ENCODE measurements around the gene PLEKHH2. TPM values are rescaled to one million over a fixed set of nuclear protein-coding genes. Genes with fewer than 3 reads are reported as not detected.
A peak's percentile ranks its signal among the peaks of the same experiment; 100 is the strongest.
"Not testable (repeated sequence)": the region's sequence is repeated elsewhere in the genome, so short reads cannot be mapped to it uniquely, and the experiment has no call there.

The PLEKHH2 gene
- total RNA-seq, 1 experiment from 2014 or later = 0.93 TPM

DNA sequence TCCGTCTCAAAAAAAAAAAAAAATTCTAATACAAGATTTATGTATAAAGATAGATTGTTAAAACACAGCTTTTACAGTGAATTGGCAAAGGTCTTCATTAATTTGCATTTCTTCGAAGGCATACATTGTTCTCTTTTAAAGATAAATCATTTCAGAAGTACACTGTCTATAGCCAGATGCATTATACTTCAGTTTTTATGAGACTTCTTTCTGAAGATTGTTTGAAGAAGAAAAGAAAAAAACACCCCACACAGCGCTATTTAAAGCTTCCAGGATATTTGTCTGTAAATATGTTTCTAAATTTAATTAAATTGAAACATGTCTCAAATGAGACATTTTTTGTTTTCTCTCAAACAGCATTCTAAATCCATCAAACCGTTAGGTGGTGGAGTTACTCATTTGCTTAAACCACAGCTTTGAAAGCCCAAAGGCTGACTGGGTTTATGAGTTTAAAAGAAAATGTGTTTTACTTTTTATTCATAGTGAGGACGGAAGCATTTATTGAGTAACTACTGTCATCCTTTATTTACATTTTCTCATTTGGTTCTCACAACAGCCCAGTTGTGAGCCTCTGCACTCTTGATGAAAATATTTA is 81.6 kb downstream of the PLEKHH2 start:
- DNase-seq (ENCODE audit: unreplicated experiment) = no peak
- Mint-ChIP-seq H3K4me3 (ENCODE audit: unreplicated experiment) (no peak overlapping the region), H3K27me3 (ENCODE audit: insufficient read depth, unreplicated experiment) (no peaks in the 10 kb centered on the region), H3K27ac (ENCODE audit: low read depth, unreplicated experiment) (no peak overlapping the region), H3K36me3 (ENCODE audit: insufficient read depth, unreplicated experiment) (no peaks in the 10 kb centered on the region), H3K4me1 (ENCODE audit: insufficient read depth, unreplicated experiment) (peaks cover 5% of the 10 kb centered on the region), H3K9me3 (ENCODE audit: unreplicated experiment) (no peaks in the 10 kb centered on the region)
- TF ChIP-seq, protein P1, sequence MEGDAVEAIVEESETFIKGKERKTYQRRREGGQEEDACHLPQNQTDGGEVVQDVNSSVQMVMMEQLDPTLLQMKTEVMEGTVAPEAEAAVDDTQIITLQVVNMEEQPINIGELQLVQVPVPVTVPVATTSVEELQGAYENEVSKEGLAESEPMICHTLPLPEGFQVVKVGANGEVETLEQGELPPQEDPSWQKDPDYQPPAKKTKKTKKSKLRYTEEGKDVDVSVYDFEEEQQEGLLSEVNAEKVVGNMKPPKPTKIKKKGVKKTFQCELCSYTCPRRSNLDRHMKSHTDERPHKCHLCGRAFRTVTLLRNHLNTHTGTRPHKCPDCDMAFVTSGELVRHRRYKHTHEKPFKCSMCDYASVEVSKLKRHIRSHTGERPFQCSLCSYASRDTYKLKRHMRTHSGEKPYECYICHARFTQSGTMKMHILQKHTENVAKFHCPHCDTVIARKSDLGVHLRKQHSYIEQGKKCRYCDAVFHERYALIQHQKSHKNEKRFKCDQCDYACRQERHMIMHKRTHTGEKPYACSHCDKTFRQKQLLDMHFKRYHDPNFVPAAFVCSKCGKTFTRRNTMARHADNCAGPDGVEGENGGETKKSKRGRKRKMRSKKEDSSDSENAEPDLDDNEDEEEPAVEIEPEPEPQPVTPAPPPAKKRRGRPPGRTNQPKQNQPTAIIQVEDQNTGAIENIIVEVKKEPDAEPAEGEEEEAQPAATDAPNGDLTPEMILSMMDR (IDR thresholded peaks at IDR 0.05; ENCODE audit: unreplicated experiment) = no peak
- POLR2A ChIA-PET = interaction anchor here (1.0 kb wide), 1 partner anchor 28 kb away, joined by 4 read pairs; no protein-coding TSS in a partner anchor
- CTCF ChIA-PET = no interaction called here
- intact Hi-C loops (cut with micrococcal nuclease) = no loop called here
- BruUV-seq (replicated peaks) = no TSS peak

DNA sequence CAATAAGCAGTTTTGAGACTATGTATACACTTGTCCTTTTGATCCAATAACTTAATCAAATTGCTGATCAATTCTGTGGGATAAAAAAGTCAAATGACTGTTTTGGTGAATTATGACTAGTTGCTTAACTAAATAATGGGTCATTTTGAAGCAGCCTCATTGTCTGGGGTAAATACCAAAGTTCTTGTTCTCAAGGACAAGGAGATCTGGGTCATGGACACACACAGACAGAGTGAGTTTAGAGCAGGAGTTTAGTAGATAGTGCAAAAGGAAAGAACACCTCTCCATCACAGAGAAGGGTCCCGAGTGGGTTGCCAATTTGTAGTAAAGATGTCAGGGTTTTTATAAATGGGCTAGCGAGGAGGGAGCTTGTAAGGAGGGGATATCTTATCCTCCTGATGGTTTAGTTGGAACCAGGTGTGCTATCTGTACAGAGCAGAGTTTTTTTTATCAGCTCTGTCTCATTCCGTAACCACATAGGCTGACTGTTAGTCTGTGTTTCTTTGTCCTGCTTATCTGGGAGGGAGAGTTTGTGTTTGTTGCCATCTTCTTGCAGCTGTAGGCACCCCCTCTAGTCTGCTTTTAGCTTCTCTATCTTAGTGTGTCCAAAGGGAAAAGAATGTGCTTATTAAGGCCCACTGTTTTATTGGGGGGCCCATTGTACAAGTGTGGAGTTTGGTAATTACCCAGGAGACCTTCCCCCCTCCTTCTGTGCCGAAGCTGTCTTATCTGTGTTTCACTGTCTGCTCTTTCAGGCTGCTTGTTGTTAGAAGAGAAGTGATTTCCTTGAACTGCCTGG is 87.9 kb downstream of the PLEKHH2 start:
- no peaks in the 10 kb centered on the region for H3K36me3 Mint-ChIP-seq (ENCODE audit: insufficient read depth, unreplicated experiment)
- ChIA-PET POLR2A (interaction anchor here (1.0 kb wide), 1 partner anchor 23 kb away, joined by 3 read pairs; no protein-coding TSS in a partner anchor), CTCF (interaction anchor here (0.6 to 1.1 kb wide), 3 partner anchors 10 to 1770 kb away, joined by 3 to 5 read pairs (median 4); no protein-coding TSS in a partner anchor)
- no peaks in the 10 kb centered on the region for H3K27me3 Mint-ChIP-seq (ENCODE audit: insufficient read depth, unreplicated experiment)
- TF ChIP-seq, protein P1 (IDR thresholded peaks at IDR 0.05; ENCODE audit: unreplicated experiment) = no peak
- H3K4me1 Mint-ChIP-seq (ENCODE audit: insufficient read depth, unreplicated experiment) = no peaks in the 10 kb centered on the region
- H3K4me3 Mint-ChIP-seq (ENCODE audit: unreplicated experiment) = no peak overlapping the region
- DNase-seq (ENCODE audit: unreplicated experiment) = no peak
- H3K9me3 Mint-ChIP-seq (ENCODE audit: unreplicated experiment) = no peaks in the 10 kb centered on the region
- H3K27ac Mint-ChIP-seq (ENCODE audit: low read depth, unreplicated experiment) = no peak overlapping the region
- intact Hi-C loops (cut with micrococcal nuclease) = no loop called here
- no TSS peak for BruUV-seq (replicated peaks)

DNA sequence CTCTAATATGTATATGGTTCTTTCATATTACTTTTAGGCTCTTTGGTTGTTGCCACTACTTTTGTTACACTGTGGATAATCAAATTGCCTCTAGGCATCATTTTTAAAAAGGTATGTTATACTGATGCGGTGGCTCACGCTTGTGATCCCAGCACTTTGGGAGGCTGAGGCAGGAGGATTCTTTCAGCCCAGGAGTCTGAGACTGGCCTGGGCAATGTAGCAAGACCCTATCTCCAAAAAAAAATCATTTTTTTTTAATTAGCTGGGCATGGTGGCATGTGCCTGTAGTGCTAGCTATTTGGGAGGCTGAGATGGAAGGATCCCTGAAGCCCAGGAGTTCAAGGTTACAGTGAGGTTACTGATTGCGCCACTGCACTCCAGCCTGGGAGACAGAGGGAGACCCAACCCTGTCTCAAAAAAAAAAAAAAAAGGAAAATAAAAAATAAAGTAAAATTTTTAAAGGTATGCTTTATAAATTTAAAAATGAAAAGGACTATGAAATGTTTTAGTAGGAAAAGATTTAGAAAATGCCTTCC is 88.7 kb downstream of the PLEKHH2 start:
- TF ChIP-seq, protein P1 (IDR thresholded peaks at IDR 0.05; ENCODE audit: unreplicated experiment) = no peak
- ChIA-PET CTCF (interaction anchor here (0.6 to 1.1 kb wide), 3 partner anchors 11 to 1229 kb away, joined by 3 to 4 read pairs (median 3); no protein-coding TSS in a partner anchor), POLR2A (no interaction called here)
- no peak for DNase-seq (ENCODE audit: unreplicated experiment)
- Mint-ChIP-seq H3K4me3 (ENCODE audit: unreplicated experiment) (no peak overlapping the region), H3K27me3 (ENCODE audit: insufficient read depth, unreplicated experiment) (no peaks in the 10 kb centered on the region), H3K4me1 (ENCODE audit: insufficient read depth, unreplicated experiment) (no peaks in the 10 kb centered on the region), H3K36me3 (ENCODE audit: insufficient read depth, unreplicated experiment) (no peaks in the 10 kb centered on the region), H3K27ac (ENCODE audit: low read depth, unreplicated experiment) (no peak overlapping the region), H3K9me3 (ENCODE audit: unreplicated experiment) (no peaks in the 10 kb centered on the region)
- intact Hi-C loops (cut with micrococcal nuclease) = no loop called here
- BruUV-seq (replicated peaks) = no TSS peak

DNA sequence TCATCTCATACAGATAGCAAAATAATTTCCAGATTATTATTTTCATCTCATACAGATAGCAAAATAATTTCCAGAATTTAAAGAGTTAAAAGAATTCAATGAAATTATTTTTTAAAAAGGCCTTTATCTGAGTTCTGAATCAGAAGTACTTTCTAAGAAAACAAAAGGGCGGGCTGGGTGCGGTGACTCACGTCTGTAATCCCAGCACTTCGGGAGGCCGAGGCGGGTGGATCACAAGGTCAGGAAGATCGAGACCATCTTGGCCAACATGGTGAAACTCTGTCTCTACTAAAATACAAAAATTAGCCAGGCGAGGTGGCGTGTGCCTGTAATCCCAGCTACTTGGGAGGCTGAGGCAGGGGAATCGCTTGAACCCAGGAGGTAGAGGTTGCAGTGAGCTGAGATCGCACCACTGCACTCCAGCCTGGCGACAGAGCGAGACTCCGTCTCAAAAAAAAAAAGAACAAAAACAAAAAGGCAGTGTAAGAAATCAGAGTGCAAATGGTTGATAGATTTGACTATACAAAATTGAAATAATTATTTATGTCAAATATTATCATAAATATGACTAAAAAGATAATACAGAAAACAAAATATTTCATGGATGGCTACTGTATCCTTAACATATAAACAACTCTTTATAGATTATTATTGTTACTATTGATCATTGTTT is 90.0 kb downstream of the PLEKHH2 start:
- CTCF ChIA-PET; H3K4me1 Mint-ChIP-seq (ENCODE audit: insufficient read depth, unreplicated experiment); H3K27me3 Mint-ChIP-seq (ENCODE audit: insufficient read depth, unreplicated experiment); H3K9me3 Mint-ChIP-seq (ENCODE audit: unreplicated experiment); intact Hi-C loops (cut with micrococcal nuclease); H3K4me3 Mint-ChIP-seq (ENCODE audit: unreplicated experiment); BruUV-seq (replicated peaks); H3K27ac Mint-ChIP-seq (ENCODE audit: low read depth, unreplicated experiment); POLR2A ChIA-PET; H3K36me3 Mint-ChIP-seq (ENCODE audit: insufficient read depth, unreplicated experiment): not testable (repeated sequence)
- peak; percentile 49 for DNase-seq (ENCODE audit: unreplicated experiment)
